ENCODE results near the gene SCAMP3.
"Not testable (repeated sequence)": the region's sequence is repeated elsewhere in the genome, so short reads cannot be mapped to it uniquely, and the experiment has no call there.

The SCAMP3 gene

DNA sequence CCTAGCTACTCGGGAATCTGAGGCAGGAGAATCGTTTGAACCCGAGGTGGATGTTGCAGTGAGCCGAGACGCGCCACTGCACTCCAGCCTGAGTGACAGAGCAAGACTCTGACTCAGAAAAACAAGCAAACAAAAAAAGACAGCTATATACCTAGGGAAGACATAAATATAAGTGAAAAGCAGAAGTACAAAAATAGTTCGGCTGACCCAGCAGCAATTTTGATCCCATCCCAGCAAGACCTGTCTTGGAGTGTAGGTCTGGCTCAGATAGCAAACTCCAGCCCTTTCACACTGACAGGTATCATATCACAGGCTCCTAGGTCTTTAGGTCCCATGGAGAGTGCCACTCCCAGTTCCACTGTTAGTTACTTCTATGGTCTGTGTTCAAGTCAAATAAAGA is 39.1 kb downstream of the SCAMP3 start:
- H3K4me3 ChIP-seq (ENCODE audit: severe bottlenecking), result no peak overlapping the region
- H3K36me3 ChIP-seq (ENCODE audit: low read depth), result no peaks in the 10 kb centered on the region; the same call in 1 of the 2 replicates
- ATAC-seq (ENCODE audit: low read depth) (no peak), DNase-seq (ENCODE audit: low spot score) (no peak)
- H3K4me1 ChIP-seq (ENCODE audit: insufficient read depth, poor library complexity, severe bottlenecking), result peaks cover 18% of the 10 kb centered on the region
- no peaks in the 10 kb centered on the region for H3K9me3 ChIP-seq (ENCODE audit: severe bottlenecking)
- H3K27me3 ChIP-seq (ENCODE audit: insufficient read depth, poor library complexity, severe bottlenecking), result no peaks in the 10 kb centered on the region
- no peak for TF ChIP-seq CTCF (IDR thresholded peaks at IDR 0.05; ENCODE audit: poor library complexity, severe bottlenecking)
- H3K27ac ChIP-seq (ENCODE audit: poor library complexity, severe bottlenecking), result no peak overlapping the region

- Histone ChIP-seq H3K27ac (ENCODE audit: poor library complexity, severe bottlenecking) (peak overlapping the region; percentile 32), H3K4me1 (ENCODE audit: insufficient read depth, poor library complexity, severe bottlenecking) (peaks cover 13% of the 10 kb centered on the region)
- ATAC-seq (ENCODE audit: low read depth), result peak; percentile 10; the same call in 1 of the 3 replicates
- H3K27me3 ChIP-seq (ENCODE audit: insufficient read depth, poor library complexity, severe bottlenecking); H3K9me3 ChIP-seq (ENCODE audit: severe bottlenecking); H3K36me3 ChIP-seq (ENCODE audit: low read depth); H3K4me3 ChIP-seq (ENCODE audit: severe bottlenecking); DNase-seq (ENCODE audit: low spot score): not testable (repeated sequence)
Observed at GRCh38 chr1:155220211-155220965, 41.8 kb downstream of the SCAMP3 start.

DNA sequence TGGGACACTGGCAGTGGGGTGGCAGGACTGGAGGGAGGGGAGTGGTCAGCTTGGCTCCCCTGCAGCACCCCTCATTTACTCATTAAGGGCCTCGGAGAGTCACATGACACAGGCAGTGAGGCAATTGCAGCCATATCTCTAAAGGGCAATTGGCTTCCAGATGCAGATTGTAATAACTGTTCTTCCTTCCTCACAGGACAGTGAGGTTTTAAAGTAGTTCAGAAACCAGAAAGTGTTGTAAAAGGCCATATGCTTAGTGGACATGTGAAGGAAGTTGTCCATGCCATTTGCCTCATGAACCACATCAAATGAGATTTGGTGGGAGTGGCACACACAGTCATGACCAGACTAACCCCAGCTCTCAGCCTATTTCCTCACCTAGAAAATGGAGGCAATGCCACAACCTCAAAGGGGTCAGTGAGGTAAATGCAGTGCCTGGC is 42.5 kb downstream of the SCAMP3 start:
- H3K27me3 ChIP-seq (ENCODE audit: insufficient read depth, poor library complexity, severe bottlenecking), result no peaks in the 10 kb centered on the region
- no peaks in the 10 kb centered on the region for H3K9me3 ChIP-seq (ENCODE audit: severe bottlenecking)
- TF ChIP-seq CTCF (IDR thresholded peaks at IDR 0.05; ENCODE audit: poor library complexity, severe bottlenecking), result no peak
- H3K4me3 ChIP-seq (ENCODE audit: severe bottlenecking), result no peak overlapping the region
- no peak for DNase-seq (ENCODE audit: low spot score)
- H3K36me3 ChIP-seq (ENCODE audit: low read depth), result no peaks in the 10 kb centered on the region
- no peak overlapping the region for H3K27ac ChIP-seq (ENCODE audit: poor library complexity, severe bottlenecking)
- ATAC-seq (ENCODE audit: low read depth), result no peak
- peaks cover 5% of the 10 kb centered on the region for H3K4me1 ChIP-seq (ENCODE audit: insufficient read depth, poor library complexity, severe bottlenecking)

GRCh38 chr1:155218854-155219591 is 43.1 kb downstream of the SCAMP3 start:
- no peaks in the 10 kb centered on the region for H3K9me3 ChIP-seq (ENCODE audit: severe bottlenecking)
- no peak for TF ChIP-seq CTCF (IDR thresholded peaks at IDR 0.05; ENCODE audit: poor library complexity, severe bottlenecking)
- DNase-seq (ENCODE audit: low spot score) (no peak), ATAC-seq (ENCODE audit: low read depth) (no peak)
- no peaks in the 10 kb centered on the region for H3K4me1 ChIP-seq (ENCODE audit: insufficient read depth, poor library complexity, severe bottlenecking)
- no peak overlapping the region for H3K4me3 ChIP-seq (ENCODE audit: severe bottlenecking)
- H3K27me3 ChIP-seq (ENCODE audit: insufficient read depth, poor library complexity, severe bottlenecking), result no peaks in the 10 kb centered on the region
- no peaks in the 10 kb centered on the region for H3K36me3 ChIP-seq (ENCODE audit: low read depth)
- no peak overlapping the region for H3K27ac ChIP-seq (ENCODE audit: poor library complexity, severe bottlenecking)

- 0 out of 3 replicates have a peak, but pooled peaks have one; percentile 7 for ATAC-seq (ENCODE audit: low read depth)
- H3K4me3 ChIP-seq (ENCODE audit: severe bottlenecking); DNase-seq (ENCODE audit: low spot score); H3K27me3 ChIP-seq (ENCODE audit: insufficient read depth, poor library complexity, severe bottlenecking); H3K4me1 ChIP-seq (ENCODE audit: insufficient read depth, poor library complexity, severe bottlenecking); H3K36me3 ChIP-seq (ENCODE audit: low read depth); H3K9me3 ChIP-seq (ENCODE audit: severe bottlenecking); H3K27ac ChIP-seq (ENCODE audit: poor library complexity, severe bottlenecking): not testable (repeated sequence)
Observed at GRCh38 chr1:155214702-155215101, 47.5 kb downstream of the SCAMP3 start.

GRCh38 chr1:155212051-155212440 is 50.1 kb downstream of the SCAMP3 start:
- not testable (repeated sequence) for DNase-seq (ENCODE audit: low spot score); ATAC-seq (ENCODE audit: low read depth); H3K4me1 ChIP-seq (ENCODE audit: insufficient read depth, poor library complexity, severe bottlenecking); H3K9me3 ChIP-seq (ENCODE audit: severe bottlenecking); H3K4me3 ChIP-seq (ENCODE audit: severe bottlenecking); H3K27ac ChIP-seq (ENCODE audit: poor library complexity, severe bottlenecking); H3K27me3 ChIP-seq (ENCODE audit: insufficient read depth, poor library complexity, severe bottlenecking); H3K36me3 ChIP-seq (ENCODE audit: low read depth)

GRCh38 chr1:155211381-155212050 is 50.6 kb downstream of the SCAMP3 start:
- H3K27ac ChIP-seq (ENCODE audit: poor library complexity, severe bottlenecking); H3K4me1 ChIP-seq (ENCODE audit: insufficient read depth, poor library complexity, severe bottlenecking); H3K36me3 ChIP-seq (ENCODE audit: low read depth); H3K4me3 ChIP-seq (ENCODE audit: severe bottlenecking); DNase-seq (ENCODE audit: low spot score); H3K9me3 ChIP-seq (ENCODE audit: severe bottlenecking); H3K27me3 ChIP-seq (ENCODE audit: insufficient read depth, poor library complexity, severe bottlenecking); ATAC-seq (ENCODE audit: low read depth): not testable (repeated sequence)

All from RWPE2 (cell line).